Choroid plexus epithelial cell (primary cell): Measurements from ENCODE around the gene STIL.

Experiments
- DNase-seq: peaks from one replicate; pipeline ENCODE4 v3.0.0-alpha.2; 2010; ENCODE audit warnings: low read depth
- H3K4me3 ChIP-seq: 2 replicates; pipeline ENCODE4 v1.5.1; 2011; ENCODE audit warnings: low read depth, mild to moderate bottlenecking, control low read depth, low read length, moderate library complexity
- CTCF ChIP-seq: conservative IDR thresholded peaks from 2 replicates; pipeline ENCODE4 v1.5.1; 2011; ENCODE audit warnings: low read depth, mild to moderate bottlenecking, control low read depth, inconsistent platforms, low read length, moderate library complexity

STIL gene

GRCh38 chr1:47229031-47229885 is 84.7 kb downstream of the STIL start:
- H3K4me3 ChIP-seq: no peak overlapping the region
- no peak for DNase-seq
- TF ChIP-seq CTCF: no peak

GRCh38 chr1:47228644-47229030 is 85.3 kb downstream of the STIL start:
- DNase-seq: no peak
- TF ChIP-seq CTCF: no peak
- H3K4me3 ChIP-seq: no peak overlapping the region

GRCh38 chr1:47227341-47228232 is 86.4 kb downstream of the STIL start:
- no peak for TF ChIP-seq CTCF
- DNase-seq: no peak
- H3K4me3 ChIP-seq: no peak overlapping the region

GRCh38 chr1:47226839-47227215 is 87.1 kb downstream of the STIL start:
- no peak for TF ChIP-seq CTCF
- H3K4me3 ChIP-seq: no peak overlapping the region

GRCh38 chr1:47226121-47226838 is 87.7 kb downstream of the STIL start:
- no peak overlapping the region for H3K4me3 ChIP-seq
- TF ChIP-seq CTCF: no peak
- DNase-seq: no peak

More at GRCh38 chr1:47226839-47227215, 87.1 kb downstream of the STIL start:
- DNase-seq: no peak

GRCh38 chr1:47225430-47226100 is 88.4 kb downstream of the STIL start:
- no peak overlapping the region for H3K4me3 ChIP-seq
- no peak for TF ChIP-seq CTCF
- DNase-seq: no peak
